ENCODE measurements around the gene FRMPD1.

The FRMPD1 gene

GRCh38 chr9:37636511-37637448, 14.0 kb upstream of the FRMPD1 start:
- no peak for DNase-seq

- no peak for DNase-seq
These were observed 11.5 kb upstream of the FRMPD1 start for GRCh38 chr9:37639109-37639762.

- DNase-seq, result no peak
These were observed 10.9 kb upstream of the FRMPD1 start for GRCh38 chr9:37639841-37640240.

GRCh38 chr9:37640246-37640645, 10.5 kb upstream of the FRMPD1 start:
- no peak for DNase-seq

GRCh38 chr9:37641331-37641730, 9.4 kb upstream of the FRMPD1 start:
- DNase-seq, result no peak

- no peak for DNase-seq
These were observed 7.5 kb upstream of the FRMPD1 start for GRCh38 chr9:37643214-37643613.

- DNase-seq, result no peak
These were observed 4.7 kb upstream of the FRMPD1 start for GRCh38 chr9:37645903-37646506.

- DNase-seq, result no peak
These were observed 368 bp upstream of the FRMPD1 start for GRCh38 chr9:37650299-37650872.

- no peak for DNase-seq
These were observed 1.5 kb downstream of the FRMPD1 start for GRCh38 chr9:37652261-37652660.

- DNase-seq, result no peak
These were observed 2.6 kb downstream of the FRMPD1 start for GRCh38 chr9:37653385-37653784.

- no peak for DNase-seq
These were observed 6.2 kb downstream of the FRMPD1 start for GRCh38 chr9:37656936-37657335.

- no peak for DNase-seq
These were observed 9.9 kb downstream of the FRMPD1 start for GRCh38 chr9:37660691-37661090.

- DNase-seq, result no peak
These were observed 13.2 kb downstream of the FRMPD1 start for GRCh38 chr9:37663926-37664325.

GRCh38 chr9:37667706-37668105, 17.0 kb downstream of the FRMPD1 start:
- no peak for DNase-seq

GRCh38 chr9:37668116-37668601, 17.4 kb downstream of the FRMPD1 start:
- no peak for DNase-seq

- no peak for DNase-seq
These were observed 18.5 kb downstream of the FRMPD1 start for GRCh38 chr9:37669232-37669631.

- no peak for DNase-seq
These were observed 24.9 kb downstream of the FRMPD1 start for GRCh38 chr9:37675661-37676060.

GRCh38 chr9:37676411-37676830, 25.7 kb downstream of the FRMPD1 start:
- DNase-seq, result no peak

- no peak for DNase-seq
These were observed 26.7 kb downstream of the FRMPD1 start for GRCh38 chr9:37677435-37677834.

- no peak for DNase-seq
These were observed 28.1 kb downstream of the FRMPD1 start for GRCh38 chr9:37678789-37679273.

GRCh38 chr9:37679649-37680402, 29.1 kb downstream of the FRMPD1 start:
- DNase-seq, result no peak

GRCh38 chr9:37682951-37683350, 32.2 kb downstream of the FRMPD1 start:
- no peak for DNase-seq

Measured in activated gamma-delta T cell treated with Interleukin-2 at 50 U/mL for 16 hours (primary cell).